GM10266 (cell line): ENCODE data around the gene TIMP3.

Source experiments
- DNase-seq: peaks from one replicate; pipeline ENCODE4 v3.0.0; 2012; ENCODE audit errors: extremely low spot score
- TF ChIP-seq, protein P1 (sequence below): IDR thresholded peaks from 2 replicates; pipeline ENCODE4 v1.5.1; 2012; ENCODE audit warnings: mild to moderate bottlenecking, low read depth; ENCODE audit not compliant: control insufficient read depth, insufficient read depth; ENCODE audit errors: missing control alignments

TIMP3 gene

DNA sequence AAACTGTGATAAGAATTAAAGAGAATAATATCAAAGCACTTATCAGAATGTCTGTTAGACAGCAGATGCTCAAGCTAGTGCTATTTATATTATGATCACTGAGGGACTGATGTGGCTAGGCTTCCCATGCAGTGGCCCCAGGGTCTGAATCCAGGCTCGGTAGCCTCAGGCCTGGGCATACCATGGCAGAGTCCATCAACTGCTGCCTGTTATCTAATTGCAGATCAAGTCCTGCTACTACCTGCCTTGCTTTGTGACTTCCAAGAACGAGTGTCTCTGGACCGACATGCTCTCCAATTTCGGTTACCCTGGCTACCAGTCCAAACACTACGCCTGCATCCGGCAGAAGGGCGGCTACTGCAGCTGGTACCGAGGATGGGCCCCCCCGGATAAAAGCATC is 57.5 kb downstream of the TIMP3 start:
- no peak for DNase-seq
- TF ChIP-seq, protein P1, sequence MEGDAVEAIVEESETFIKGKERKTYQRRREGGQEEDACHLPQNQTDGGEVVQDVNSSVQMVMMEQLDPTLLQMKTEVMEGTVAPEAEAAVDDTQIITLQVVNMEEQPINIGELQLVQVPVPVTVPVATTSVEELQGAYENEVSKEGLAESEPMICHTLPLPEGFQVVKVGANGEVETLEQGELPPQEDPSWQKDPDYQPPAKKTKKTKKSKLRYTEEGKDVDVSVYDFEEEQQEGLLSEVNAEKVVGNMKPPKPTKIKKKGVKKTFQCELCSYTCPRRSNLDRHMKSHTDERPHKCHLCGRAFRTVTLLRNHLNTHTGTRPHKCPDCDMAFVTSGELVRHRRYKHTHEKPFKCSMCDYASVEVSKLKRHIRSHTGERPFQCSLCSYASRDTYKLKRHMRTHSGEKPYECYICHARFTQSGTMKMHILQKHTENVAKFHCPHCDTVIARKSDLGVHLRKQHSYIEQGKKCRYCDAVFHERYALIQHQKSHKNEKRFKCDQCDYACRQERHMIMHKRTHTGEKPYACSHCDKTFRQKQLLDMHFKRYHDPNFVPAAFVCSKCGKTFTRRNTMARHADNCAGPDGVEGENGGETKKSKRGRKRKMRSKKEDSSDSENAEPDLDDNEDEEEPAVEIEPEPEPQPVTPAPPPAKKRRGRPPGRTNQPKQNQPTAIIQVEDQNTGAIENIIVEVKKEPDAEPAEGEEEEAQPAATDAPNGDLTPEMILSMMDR, result no peak

GRCh38 chr22:32859743-32860142 is 58.2 kb downstream of the TIMP3 start:
- DNase-seq, result no peak
- TF ChIP-seq, protein P1, result no peak

DNA sequence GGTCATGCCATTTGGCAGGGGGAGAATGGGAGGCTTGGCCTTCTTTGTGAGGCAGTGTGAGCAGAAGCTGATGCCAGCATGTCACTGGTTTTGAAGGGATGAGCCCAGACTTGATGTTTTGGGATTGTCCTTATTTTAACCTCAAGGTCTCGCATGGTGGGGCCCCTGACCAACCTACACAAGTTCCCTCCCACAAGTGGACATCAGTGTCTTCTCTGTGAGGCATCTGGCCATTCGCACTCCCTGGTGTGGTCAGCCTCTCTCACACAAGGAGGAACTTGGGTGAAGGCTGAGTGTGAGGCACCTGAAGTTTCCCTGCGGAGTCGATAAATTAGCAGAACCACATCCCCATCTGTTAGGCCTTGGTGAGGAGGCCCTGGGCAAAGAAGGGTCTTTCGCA is 59.8 kb downstream of the TIMP3 start:
- TF ChIP-seq, protein P1, result no peak
- DNase-seq, result no peak

GRCh38 chr22:32862083-32862482 is 60.6 kb downstream of the TIMP3 start:
- DNase-seq, result no peak
- TF ChIP-seq, protein P1, result no peak

- TF ChIP-seq, protein P1, result no peak
- no peak for DNase-seq
Observed at GRCh38 chr22:32862936-32863661, 61.6 kb downstream of the TIMP3 start.

DNA sequence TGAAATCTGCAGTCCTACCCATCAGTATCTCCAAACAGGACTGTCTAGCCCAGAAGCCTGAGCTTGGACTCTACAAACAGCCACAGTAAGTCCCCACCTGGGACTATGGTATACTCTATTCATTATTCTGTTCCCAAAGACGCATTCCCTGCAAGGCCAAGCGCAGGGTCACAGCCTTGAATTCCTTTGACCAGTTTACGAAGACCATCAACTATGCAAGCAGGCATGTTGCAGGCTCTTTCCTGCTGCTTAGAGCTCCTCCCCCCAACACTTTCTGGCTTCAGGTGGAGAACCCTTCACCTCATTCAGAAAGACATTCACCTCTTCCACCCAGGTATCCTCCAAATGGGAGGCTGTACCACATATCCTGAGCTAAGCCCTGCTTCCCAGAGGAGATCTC is 62.5 kb downstream of the TIMP3 start:
- TF ChIP-seq, protein P1, result no peak
- no peak for DNase-seq

- TF ChIP-seq, protein P1, result no peak
Observed at GRCh38 chr22:32864596-32864995, 63.1 kb downstream of the TIMP3 start.

More at GRCh38 chr22:32864596-32864995, 63.1 kb downstream of the TIMP3 start:
- DNase-seq, result no peak
